AG09319 (cell line): Measurements from ENCODE around the gene MASP2.
"Not testable (repeated sequence)": the region's sequence is repeated elsewhere in the genome, so short reads cannot be mapped to it uniquely, and the experiment has no call there.

ENCODE experiments used
- DNase-seq: peaks from one replicate; pipeline ENCODE4 v3.0.0-alpha.2; 2010; ENCODE audit warnings: low read depth; ENCODE audit errors: extremely low read depth
- CTCF ChIP-seq: IDR thresholded peaks from 2 replicates; pipeline ENCODE4 v1.5.1; 2011; ENCODE audit warnings: low read depth, mild to moderate bottlenecking, inconsistent platforms, low read length, moderate library complexity

Gene MASP2

GRCh38 chr1:11046625-11047365 lies at the start of gene MASP2:
Gene MASP2 (minus strand): TSS chr1:11047239. CDS start chr1:11047207, 32 bp downstream.
- no peak for TF ChIP-seq CTCF
- DNase-seq = no peak

- DNase-seq = not testable (repeated sequence)
Observed at GRCh38 chr1:11083784-11084183, 36.7 kb upstream of the MASP2 start.

GRCh38 chr1:11080931-11081330 lies 33.9 kb upstream of the MASP2 start:
- DNase-seq = no peak

GRCh38 chr1:11078631-11079030 lies 31.6 kb upstream of the MASP2 start:
- DNase-seq = no peak
- TF ChIP-seq CTCF = no peak

More at GRCh38 chr1:11080931-11081330, 33.9 kb upstream of the MASP2 start:
- TF ChIP-seq CTCF = no peak

DNA sequence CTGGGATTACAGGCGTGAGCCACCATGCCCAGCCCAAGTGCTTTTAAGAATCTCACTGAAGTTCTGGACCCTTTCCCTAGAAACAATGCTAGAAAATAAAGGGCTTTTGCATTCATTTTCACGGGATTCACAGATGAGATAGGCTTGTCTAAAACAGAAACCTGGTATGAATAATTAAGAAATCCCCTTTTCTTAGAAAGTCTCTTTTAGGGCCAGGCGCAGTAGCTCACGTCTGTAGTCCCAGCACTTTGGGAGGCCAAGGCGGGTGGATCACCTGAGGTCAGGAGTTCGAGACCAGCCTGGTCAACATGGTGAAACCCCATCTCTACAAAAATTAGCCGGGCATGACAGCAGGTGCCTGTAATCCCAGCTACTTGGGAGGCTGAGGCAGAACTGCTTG lies 26.4 kb upstream of the MASP2 start:
- not testable (repeated sequence) for DNase-seq

GRCh38 chr1:11072216-11072917 lies 25.3 kb upstream of the MASP2 start:
- TF ChIP-seq CTCF = no peak
- no peak for DNase-seq

GRCh38 chr1:11071463-11072215 lies 24.6 kb upstream of the MASP2 start:
- no peak for DNase-seq
- no peak for TF ChIP-seq CTCF

- no peak for DNase-seq
- no peak for TF ChIP-seq CTCF
Observed at GRCh38 chr1:11070876-11071275, 23.8 kb upstream of the MASP2 start.
